DOHH2 (cell line): Measurements from ENCODE around the gene CTSF.

Experiments
- EZH2phosphoT487 ChIP-seq: fragments of 200-600 bp; sonication (generic); IDR thresholded peaks from 2 replicates; pipeline ENCODE4 v1.6.1; 2017; ENCODE audit warnings: borderline replicate concordance, mild to moderate bottlenecking, antibody characterized with exemption, low read length, moderate library complexity, mixed read lengths
- TF ChIP-seq, protein P1 (sequence below): fragments of 200-600 bp; sonication (generic); IDR thresholded peaks from one replicate; pipeline ENCODE4 v1.5.1; 2014; ENCODE audit warnings: antibody characterized with exemption, mild to moderate bottlenecking, low read depth, low read length; ENCODE audit not compliant: poor library complexity, severe bottlenecking

- TF ChIP-seq, protein P1, sequence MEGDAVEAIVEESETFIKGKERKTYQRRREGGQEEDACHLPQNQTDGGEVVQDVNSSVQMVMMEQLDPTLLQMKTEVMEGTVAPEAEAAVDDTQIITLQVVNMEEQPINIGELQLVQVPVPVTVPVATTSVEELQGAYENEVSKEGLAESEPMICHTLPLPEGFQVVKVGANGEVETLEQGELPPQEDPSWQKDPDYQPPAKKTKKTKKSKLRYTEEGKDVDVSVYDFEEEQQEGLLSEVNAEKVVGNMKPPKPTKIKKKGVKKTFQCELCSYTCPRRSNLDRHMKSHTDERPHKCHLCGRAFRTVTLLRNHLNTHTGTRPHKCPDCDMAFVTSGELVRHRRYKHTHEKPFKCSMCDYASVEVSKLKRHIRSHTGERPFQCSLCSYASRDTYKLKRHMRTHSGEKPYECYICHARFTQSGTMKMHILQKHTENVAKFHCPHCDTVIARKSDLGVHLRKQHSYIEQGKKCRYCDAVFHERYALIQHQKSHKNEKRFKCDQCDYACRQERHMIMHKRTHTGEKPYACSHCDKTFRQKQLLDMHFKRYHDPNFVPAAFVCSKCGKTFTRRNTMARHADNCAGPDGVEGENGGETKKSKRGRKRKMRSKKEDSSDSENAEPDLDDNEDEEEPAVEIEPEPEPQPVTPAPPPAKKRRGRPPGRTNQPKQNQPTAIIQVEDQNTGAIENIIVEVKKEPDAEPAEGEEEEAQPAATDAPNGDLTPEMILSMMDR = no peak
- no peak for TF ChIP-seq EZH2phosphoT487
Measured at GRCh38 chr11:66593650-66594049, 25.2 kb upstream of the CTSF start.
